Measurements from ENCODE around the gene PAH.

DNA sequence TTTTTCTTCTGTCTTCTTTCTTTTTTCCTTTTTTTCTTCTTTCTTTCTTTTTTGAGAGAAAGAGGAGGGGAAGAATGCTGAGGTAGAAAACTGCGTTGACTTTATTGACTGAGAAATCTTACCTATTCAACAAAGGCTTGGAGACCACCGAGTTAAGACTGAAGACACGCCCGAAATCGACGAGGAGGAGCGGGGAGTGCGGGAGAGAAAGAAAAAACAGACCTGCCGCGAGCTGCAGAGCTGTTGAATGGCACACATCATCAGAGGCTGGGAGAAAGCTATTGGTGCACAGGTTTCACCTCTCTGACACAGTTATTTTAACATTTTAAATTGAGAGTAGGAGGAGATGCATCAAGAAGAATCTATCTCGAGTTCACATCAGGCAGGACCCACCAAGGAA is 45.5 kb upstream of the PAH start:
- TF ChIP-seq POLR2A (IDR thresholded peaks at IDR 0.05) (no peak), CTCF (IDR thresholded peaks at IDR 0.05) (no peak)
